Erythroblast (primary cell): ENCODE results near the gene SHBG.

Source experiments
- DNase-seq, 2 experiments: peaks; one replicate each; lab custom pipeline; 2025; lab: John Stamatoyannopoulos, UW
- GATA1 ChIP-seq: IDR thresholded peaks from 2 replicates; pipeline ENCODE4 v1.6.1; 2011; ENCODE audit warnings: low read depth, mild to moderate bottlenecking, control low read depth, low read length, moderate library complexity
- POLR2A ChIP-seq: IDR thresholded peaks from 2 replicates; pipeline ENCODE4 v1.6.1; 2011; ENCODE audit warnings: mild to moderate bottlenecking, low read length

SHBG gene

GRCh38 chr17:7677388-7678067, 47.6 kb downstream of the SHBG start:
- no peak for TF ChIP-seq GATA1
- no peak for TF ChIP-seq POLR2A
- no peak for DNase-seq
